ENCODE results near the gene HAGH.
A peak's percentile ranks its signal among the peaks of the same experiment; 100 is the strongest.

HAGH gene

DNA sequence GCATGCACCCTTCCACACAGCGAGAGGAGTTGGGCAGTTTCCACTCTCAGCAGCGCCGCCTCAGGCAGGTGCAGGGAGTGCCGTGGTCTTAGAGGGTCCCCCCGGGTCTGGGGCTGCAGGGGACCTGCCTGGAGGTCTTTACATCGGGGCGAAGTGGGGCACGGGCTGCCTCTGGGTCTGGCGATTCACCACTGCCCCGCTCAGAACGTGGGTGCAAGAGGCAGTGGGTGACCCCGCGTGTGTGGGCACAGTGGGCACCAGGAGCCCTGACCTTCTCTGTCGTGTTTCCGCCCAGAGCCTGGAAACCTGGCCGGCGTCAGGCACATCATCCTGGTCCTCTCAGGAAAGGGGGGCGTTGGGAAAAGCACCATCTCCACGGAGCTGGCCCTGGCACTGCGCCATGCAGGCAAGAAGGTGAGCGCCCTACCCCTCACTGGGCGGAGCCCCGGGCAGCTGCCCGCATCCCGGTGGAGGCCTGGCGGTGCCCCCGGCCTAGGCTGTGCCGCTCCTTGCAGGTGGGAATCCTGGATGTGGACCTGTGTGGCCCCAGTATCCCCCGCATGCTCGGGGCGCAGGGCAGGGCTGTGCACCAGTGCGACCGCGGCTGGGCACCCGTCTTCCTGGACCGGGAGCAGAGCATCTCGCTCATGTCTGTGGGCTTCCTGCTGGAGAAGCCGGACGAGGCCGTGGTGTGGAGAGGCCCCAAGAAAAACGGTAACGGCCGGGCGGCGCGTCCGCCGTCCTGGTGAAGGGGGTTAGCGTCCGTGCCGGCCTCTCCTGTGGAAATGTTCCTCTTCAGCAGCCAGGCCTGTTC, 40.2 kb downstream of the HAGH start:
- no peak overlapping the region for H2AFZ ChIP-seq (ENCODE audit: low read depth)
- no peaks in the 10 kb centered on the region for H3K27me3 ChIP-seq (ENCODE audit: insufficient read depth, low read depth)
- H3K4me3 ChIP-seq (IDR thresholded peaks at IDR 0.05; ENCODE audit: insufficient read depth, low read depth, low read length), result no peak overlapping the region
- peaks cover 7% of the 10 kb centered on the region for H3K4me1 ChIP-seq (ENCODE audit: low read depth, poor library complexity, severe bottlenecking)
- no peaks in the 10 kb centered on the region for H4K20me1 ChIP-seq (ENCODE audit: insufficient read depth)
- no peak overlapping the region for H3K9ac ChIP-seq
- TF ChIP-seq, protein P1, sequence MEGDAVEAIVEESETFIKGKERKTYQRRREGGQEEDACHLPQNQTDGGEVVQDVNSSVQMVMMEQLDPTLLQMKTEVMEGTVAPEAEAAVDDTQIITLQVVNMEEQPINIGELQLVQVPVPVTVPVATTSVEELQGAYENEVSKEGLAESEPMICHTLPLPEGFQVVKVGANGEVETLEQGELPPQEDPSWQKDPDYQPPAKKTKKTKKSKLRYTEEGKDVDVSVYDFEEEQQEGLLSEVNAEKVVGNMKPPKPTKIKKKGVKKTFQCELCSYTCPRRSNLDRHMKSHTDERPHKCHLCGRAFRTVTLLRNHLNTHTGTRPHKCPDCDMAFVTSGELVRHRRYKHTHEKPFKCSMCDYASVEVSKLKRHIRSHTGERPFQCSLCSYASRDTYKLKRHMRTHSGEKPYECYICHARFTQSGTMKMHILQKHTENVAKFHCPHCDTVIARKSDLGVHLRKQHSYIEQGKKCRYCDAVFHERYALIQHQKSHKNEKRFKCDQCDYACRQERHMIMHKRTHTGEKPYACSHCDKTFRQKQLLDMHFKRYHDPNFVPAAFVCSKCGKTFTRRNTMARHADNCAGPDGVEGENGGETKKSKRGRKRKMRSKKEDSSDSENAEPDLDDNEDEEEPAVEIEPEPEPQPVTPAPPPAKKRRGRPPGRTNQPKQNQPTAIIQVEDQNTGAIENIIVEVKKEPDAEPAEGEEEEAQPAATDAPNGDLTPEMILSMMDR (conservative IDR thresholded peaks at IDR 0.05; ENCODE audit: low read depth, low read length), result no peak
- no peak overlapping the region for H3K4me2 ChIP-seq
- no peaks in the 10 kb centered on the region for H3K36me3 ChIP-seq (ENCODE audit: insufficient read depth)
- peaks cover 35% of the 10 kb centered on the region for H3K79me2 ChIP-seq (ENCODE audit: insufficient read depth, low read depth)
- no peak overlapping the region for H3K27ac ChIP-seq

DNA sequence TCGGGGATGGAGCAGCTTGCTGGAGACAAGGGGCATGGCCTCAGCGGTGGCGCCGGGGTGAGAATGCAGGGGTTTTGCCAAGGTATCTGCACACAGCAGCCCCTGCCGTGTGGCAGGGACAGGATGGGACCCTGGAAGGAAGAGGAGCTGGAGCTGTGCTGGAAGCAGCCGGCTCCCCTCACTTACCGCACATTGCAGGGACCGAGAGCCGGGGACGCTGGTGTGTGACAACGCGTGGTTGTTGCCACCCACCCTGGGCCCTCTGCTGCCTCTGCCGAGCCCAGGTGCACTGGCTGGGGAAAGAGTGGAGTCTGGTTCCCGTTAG, 40.8 kb downstream of the HAGH start:
- no peak overlapping the region for H3K4me3 ChIP-seq (IDR thresholded peaks at IDR 0.05; ENCODE audit: insufficient read depth, low read depth, low read length)
- no peak overlapping the region for H2AFZ ChIP-seq (ENCODE audit: low read depth)
- H3K4me2 ChIP-seq, result no peak overlapping the region
- H3K4me1 ChIP-seq (ENCODE audit: low read depth, poor library complexity, severe bottlenecking), result peaks cover 13% of the 10 kb centered on the region
- H3K27me3 ChIP-seq (ENCODE audit: insufficient read depth, low read depth), result no peaks in the 10 kb centered on the region
- H3K79me2 ChIP-seq (ENCODE audit: insufficient read depth, low read depth), result peaks cover 38% of the 10 kb centered on the region
- H3K36me3 ChIP-seq (ENCODE audit: insufficient read depth), result no peaks in the 10 kb centered on the region
- TF ChIP-seq, protein P1 (conservative IDR thresholded peaks at IDR 0.05; ENCODE audit: low read depth, low read length), result no peak
- H4K20me1 ChIP-seq (ENCODE audit: insufficient read depth), result no peaks in the 10 kb centered on the region
- no peak overlapping the region for H3K9ac ChIP-seq
- H3K27ac ChIP-seq, result no peak overlapping the region

DNA sequence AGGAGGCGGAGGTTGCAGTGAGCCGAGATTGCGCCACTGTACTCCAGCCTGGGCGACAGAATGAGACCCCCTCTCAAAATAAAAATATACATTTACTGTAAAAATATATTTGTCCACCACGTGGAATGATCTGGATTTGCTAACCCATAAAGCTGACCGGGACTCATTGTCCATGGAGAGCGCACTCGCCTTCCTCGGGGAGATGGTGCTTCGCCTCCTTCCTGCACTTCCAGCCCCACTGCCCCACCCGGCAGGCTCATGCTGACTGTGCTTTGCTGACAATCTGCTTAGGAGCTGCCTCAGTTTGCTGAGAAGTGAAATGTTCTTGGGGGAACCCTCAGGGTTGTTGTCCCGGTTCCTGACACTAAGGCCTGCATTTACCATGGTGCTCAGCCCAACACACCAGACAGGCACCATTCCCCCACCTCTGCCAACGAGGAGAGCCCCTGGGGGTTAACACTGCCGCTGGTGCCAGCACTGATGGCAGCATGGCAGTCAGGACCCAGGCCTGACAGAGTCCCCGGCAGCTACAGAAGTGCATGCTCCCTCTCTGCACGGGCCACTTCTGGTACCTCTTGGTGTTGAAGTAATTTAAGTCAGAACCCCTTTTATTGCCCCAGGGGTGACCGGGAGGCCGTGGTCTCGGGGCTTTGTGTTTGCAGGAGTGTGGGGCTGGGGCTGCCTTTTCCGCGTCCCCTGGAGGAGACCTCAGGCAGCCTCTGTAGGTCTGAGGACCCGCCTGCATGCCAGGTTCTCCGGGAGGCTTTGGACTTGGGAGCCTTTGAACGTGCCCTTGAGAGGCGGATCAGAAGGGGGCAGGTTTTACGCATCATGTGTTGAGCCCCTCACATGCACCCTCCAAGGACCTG, 41.4 kb downstream of the HAGH start:
- H3K4me1 ChIP-seq (ENCODE audit: low read depth, poor library complexity, severe bottlenecking), result peaks cover 14% of the 10 kb centered on the region
- no peak overlapping the region for H3K27ac ChIP-seq
- no peak overlapping the region for H3K4me3 ChIP-seq (IDR thresholded peaks at IDR 0.05; ENCODE audit: insufficient read depth, low read depth, low read length)
- peaks cover 43% of the 10 kb centered on the region for H3K79me2 ChIP-seq (ENCODE audit: insufficient read depth, low read depth)
- H3K4me2 ChIP-seq, result no peak overlapping the region
- no peaks in the 10 kb centered on the region for H4K20me1 ChIP-seq (ENCODE audit: insufficient read depth)
- TF ChIP-seq, protein P1 (conservative IDR thresholded peaks at IDR 0.05; ENCODE audit: low read depth, low read length), result no peak
- H3K27me3 ChIP-seq (ENCODE audit: insufficient read depth, low read depth), result no peaks in the 10 kb centered on the region
- H2AFZ ChIP-seq (ENCODE audit: low read depth), result no peak overlapping the region
- H3K36me3 ChIP-seq (ENCODE audit: insufficient read depth), result no peaks in the 10 kb centered on the region
- H3K9ac ChIP-seq, result no peak overlapping the region

DNA sequence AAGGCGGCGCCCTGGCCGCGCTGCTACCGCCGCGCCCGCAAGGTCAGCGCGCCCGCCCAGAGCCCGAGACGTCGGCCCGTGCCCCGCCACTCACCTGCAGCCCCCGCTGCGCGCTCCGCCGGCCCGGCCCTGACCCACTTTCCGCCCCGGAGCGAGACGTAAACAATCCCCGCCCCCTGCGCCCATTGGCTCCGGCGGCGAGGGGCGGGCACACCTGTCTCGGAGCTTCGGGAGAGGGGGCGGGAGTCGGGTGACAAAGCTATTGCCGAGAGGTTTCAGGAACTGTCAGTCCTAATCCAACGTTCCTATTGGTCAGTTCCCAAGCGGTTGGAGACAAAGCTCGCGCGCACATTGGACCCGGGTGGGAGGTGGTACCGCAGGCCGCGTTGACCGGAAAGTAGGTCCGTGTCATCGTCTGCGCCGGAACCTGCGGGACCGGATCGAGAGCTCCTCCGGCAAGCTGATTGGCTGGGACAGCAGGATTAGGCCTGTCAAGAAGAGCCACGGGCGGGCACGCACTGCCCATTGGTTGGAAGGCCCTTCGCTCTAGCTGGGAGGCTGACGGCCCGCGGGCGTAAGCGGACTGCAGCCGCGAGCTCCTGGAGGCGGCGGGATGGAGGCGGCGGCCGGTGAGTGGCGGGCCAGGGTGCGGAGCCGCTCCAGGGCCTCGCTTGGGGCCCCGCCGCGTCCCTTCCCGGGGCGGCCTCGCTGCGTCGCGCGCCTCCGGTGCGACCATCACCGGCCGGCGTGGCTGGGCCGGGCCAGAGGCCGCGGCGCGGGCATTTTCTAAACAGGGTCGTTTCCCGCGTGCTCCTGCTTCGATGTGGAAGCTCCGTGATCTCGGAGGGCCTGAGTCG, 44.0 kb downstream of the HAGH start, which contains the start of the genes NUBP2 and SPSB3:
Gene NUBP2, plus strand, starts transcription at position 553 of the 857 bp plus-strand sequence. Its CDS starts 61 bp downstream, at position 614.
Gene SPSB3, minus strand, starts transcription at position 164 of the 857 bp plus-strand sequence. CDS start 1,088 bp downstream, outside the sequence.
- no peak within 1 kb of the TSS for H3K4me3 ChIP-seq (IDR thresholded peaks at IDR 0.05; ENCODE audit: insufficient read depth, low read depth, low read length)
- no peaks in the 10 kb centered on the region for H4K20me1 ChIP-seq (ENCODE audit: insufficient read depth)
- H3K27me3 ChIP-seq (ENCODE audit: insufficient read depth, low read depth), result no peaks in the 10 kb centered on the region
- H3K4me1 ChIP-seq (ENCODE audit: low read depth, poor library complexity, severe bottlenecking), result peaks cover 14% of the 10 kb centered on the region
- peak within 1 kb of the TSS; percentile 84 for H3K4me2 ChIP-seq
- no peaks in the 10 kb centered on the region for H3K36me3 ChIP-seq (ENCODE audit: insufficient read depth)
- peak within 1 kb of the TSS; percentile 62 for H3K27ac ChIP-seq
- peak within 1 kb of the TSS; percentile 69 for H3K9ac ChIP-seq
- H2AFZ ChIP-seq (ENCODE audit: low read depth), result peak within 1 kb of the TSS; percentile 78
- H3K79me2 ChIP-seq (ENCODE audit: insufficient read depth, low read depth), result peaks cover 43% of the 10 kb centered on the region
- TF ChIP-seq, protein P1 (conservative IDR thresholded peaks at IDR 0.05; ENCODE audit: low read depth, low read length), result no peak

Data from KMS-11 (cell line).